B cell (primary cell): ENCODE results near the gene TULP3. TPM values are rescaled to one million over a fixed set of nuclear protein-coding genes. Genes with fewer than 3 reads are reported as not detected.
A peak's percentile ranks its signal among the peaks of the same experiment; 100 is the strongest.

ENCODE experiments used
- ATAC-seq: fragments of 200-7000 bp; cut with Tn5 transposase; one replicate; pipeline ENCODE4 v1.10.0; 2021; ENCODE audit warnings: low read depth, mild to moderate bottlenecking, moderate number of reproducible peaks, moderate library complexity
- CTCF ChIA-PET: fragments of 350-600 bp; sonication (Branson Sonifier 250); formaldehyde crosslinking; loops from one replicate; lab custom pipeline; 2021; ENCODE audit warnings: antibody characterized with exemption, inconsistent platforms; lab: Charles Lee
- POLR2A ChIA-PET: fragments of 350-600 bp; sonication (Branson Sonifier 250); formaldehyde crosslinking; loops from one replicate; lab custom pipeline; 2021; ENCODE audit warnings: antibody characterized with exemption; lab: Charles Lee
- DNase-seq: peaks from one replicate; pipeline ENCODE4 v3.0.0; 2013
- H2AFZ ChIP-seq: 2 replicates; pipeline ENCODE4 v1.6.1; 2012; ENCODE audit warnings: mild to moderate bottlenecking, low read depth, low read length; ENCODE audit not compliant: insufficient read depth, poor library complexity, severe bottlenecking
- H3K27ac ChIP-seq, 2 donors: 1 replicate in 1 of 2; 2 replicates in 1 of 2; pipeline ENCODE4 v1.5.1; 2012 to 2013; ENCODE audit warnings: low read length in 2 of 2, mild to moderate bottlenecking in 2 of 2, moderate library complexity in 1 of 2
- H3K27me3 ChIP-seq, 4 experiments: fragments of 200-600 bp in 1 of 4; sonication (generic) in 1 of 4; replicated peaks in 1 of 4; 1 replicate in 2 of 4; 2 replicates in 2 of 4; pipeline versions ENCODE4 v1.6.1 to v1.7.0; 2013 to 2016; ENCODE audit warnings: low read length in 3 of 4, mild to moderate bottlenecking in 2 of 4, mixed read lengths in 1 of 4, moderate library complexity in 1 of 4; ENCODE audit not compliant: insufficient read depth in 4 of 4, control insufficient read depth in 3 of 4; ENCODE audit errors: control extremely low read depth in 1 of 4
- H3K36me3 ChIP-seq, 2 experiments: replicated peaks in 1 of 2; 1 replicate in 1 of 2; 2 replicates in 1 of 2; pipeline versions ENCODE4 v1.6.1 to v1.7.1; 2013; ENCODE audit warnings: low read length in 1 of 2; ENCODE audit not compliant: insufficient read depth in 2 of 2, control insufficient read depth in 1 of 2; ENCODE audit errors: control extremely low read depth in 1 of 2, extremely low read depth in 1 of 2
- H3K4me1 ChIP-seq, 2 donors: fragments of 200-600 bp in 1 of 2; sonication (generic) in 1 of 2; 1 replicate in 1 of 2; 2 replicates in 1 of 2; pipeline versions ENCODE4 v1.5.1 to v1.6.1; 2013 to 2017; ENCODE audit warnings: low read length in 2 of 2; ENCODE audit not compliant: control insufficient read depth in 2 of 2, insufficient read depth in 2 of 2
- H3K4me2 ChIP-seq: replicated peaks from 2 replicates; pipeline ENCODE3; 2012; ENCODE audit warnings: mild to moderate bottlenecking, low read depth, low read length; ENCODE audit not compliant: poor library complexity, severe bottlenecking
- H3K4me3 ChIP-seq, 5 experiments: fragments of 200-600 bp in 1 of 5; sonication (generic) in 1 of 5; 1 replicate in 3 of 5; 2 replicates in 2 of 5; pipeline versions ENCODE4 v1.5.1 to v1.7.0; 2011 to 2016; ENCODE audit warnings: low read length in 4 of 5, mild to moderate bottlenecking in 4 of 5, low read depth in 2 of 5, control low read depth in 1 of 5, moderate library complexity in 1 of 5; ENCODE audit not compliant: insufficient read depth in 1 of 5; ENCODE audit errors: control extremely low read depth in 1 of 5, extremely low read depth in 1 of 5
- H3K79me2 ChIP-seq: fragments of 200-600 bp; sonication (generic); one replicate; pipeline ENCODE4 v1.6.0; 2016; ENCODE audit warnings: low read length; ENCODE audit not compliant: control insufficient read depth, insufficient read depth
- H3K9ac ChIP-seq: fragments of 200-600 bp; sonication (generic); 2 replicates; pipeline ENCODE4 v1.6.1; 2017; ENCODE audit warnings: mild to moderate bottlenecking, low read length, moderate library complexity
- H3K9me3 ChIP-seq, 3 donors: one replicate each; pipeline versions ENCODE4 v1.6.1 to v1.7.1; 2013; ENCODE audit warnings: low read length in 2 of 3; ENCODE audit not compliant: control insufficient read depth in 2 of 3, insufficient read depth in 1 of 3; ENCODE audit errors: control extremely low read depth in 1 of 3
- H4K20me1 ChIP-seq: 2 replicates; pipeline ENCODE4 v1.6.0; 2012; ENCODE audit warnings: mild to moderate bottlenecking, low read length; ENCODE audit not compliant: insufficient read depth, control insufficient read depth, poor library complexity, severe bottlenecking
- H3K27ac Mint-ChIP-seq: one replicate; pipeline ENCODE4 v1.8.0; 2021; ENCODE audit warnings: mixed read lengths
- H3K27me3 Mint-ChIP-seq: one replicate; pipeline ENCODE4 v1.8.0; 2021; ENCODE audit warnings: mixed read lengths
- H3K4me1 Mint-ChIP-seq: one replicate; pipeline ENCODE4 v1.8.0; 2021; ENCODE audit warnings: mixed read lengths
- H3K4me3 Mint-ChIP-seq: one replicate; pipeline ENCODE4 v1.8.0; 2021; ENCODE audit warnings: mixed read lengths
- H3K9me3 Mint-ChIP-seq: one replicate; pipeline ENCODE4 v1.8.0; 2022; ENCODE audit warnings: mixed read lengths; ENCODE audit not compliant: insufficient read depth
- CTCF ChIP-seq: fragments of 200-600 bp; IDR thresholded peaks from one replicate; pipeline ENCODE4 v1.8.0; 2022; ENCODE audit warnings: antibody characterized with exemption, mild to moderate bottlenecking
- EZH2 ChIP-seq: IDR thresholded peaks from 2 replicates; pipeline ENCODE4 v1.6.1; 2012; ENCODE audit warnings: borderline replicate concordance, low read depth, mild to moderate bottlenecking, moderate library complexity, low read length; ENCODE audit not compliant: insufficient read depth, poor library complexity, severe bottlenecking
- WGBS: methylation state at CpG from one replicate; pipeline ENCODE4 v1.1.5; 2013; ENCODE audit warnings: missing lambda C conversion rate; ENCODE audit not compliant: insufficient coverage; 5-methylcytosine and 5-hydroxymethylcytosine counted together
- intact Hi-C: fragments of 100-400 bp; cut with micrococcal nuclease; formaldehyde crosslinking; loops from one replicate; pipeline ENCODE4 v1.10.0; 2022
- polyA plus RNA-seq: library from polyadenylated mRNA; depleted of rRNA; stranded (reverse); fragments of >200 nt; gene quantifications from 2 replicates; pipeline ENCODE4 v1.2.3, GENCODE V29; 2012
- total RNA-seq, 2 donors: library from RNA; stranded (reverse); fragments of 120-200 nt in 1 of 2; gene quantifications; 1 replicate in 1 of 2; 2 replicates in 1 of 2; pipeline versions ENCODE4 v1.2.3 to v1.2.4, GENCODE V29; 2013 to 2022

Gene TULP3
- total and polyA plus RNA-seq, 2 donors (not counting 1 experiment from before 2014, with no cell fraction given), result 8.3 to 9.2 TPM

- Histone ChIP-seq H3K4me2 (peak within 1 kb of the TSS; percentile 98), H3K4me1 (peaks cover 17 to 23% of the 10 kb centered on the region in 2 donors), H3K27me3 (no peaks in the 10 kb centered on the region), H3K79me2 (peaks cover 56% of the 10 kb centered on the region), H3K27ac (peak within 1 kb of the TSS; percentile 90 to 91), H3K4me3 (peak within 1 kb of the TSS; percentile 81 to 98 (median 88)), H2AFZ (peak within 1 kb of the TSS; percentile 86), H4K20me1 (no peaks in the 10 kb centered on the region), H3K9me3 (no peaks in the 10 kb centered on the region), H3K36me3 (no peaks in the 10 kb centered on the region), H3K9ac (peak within 1 kb of the TSS; percentile 90)
- H3K27ac Mint-ChIP-seq, result peak within 1 kb of the TSS; percentile 96
- POLR2A ChIA-PET, result interaction anchor here (0.7 to 1.0 kb wide), 3 partner anchors 13 to 61 kb away, joined by 4 to 7 read pairs (median 6); partner anchors contain the start of gene TULP3
- H3K4me3 Mint-ChIP-seq, result peak within 1 kb of the TSS; percentile 97
- ATAC-seq (peak; percentile 79), DNase-seq (peak; percentile 90)
- intact Hi-C loops, result loop anchor here (1.0 to 5.0 kb wide), 2 partner anchors 13 to 80 kb away; partner anchors contain the start of gene TULP3
- CTCF ChIA-PET, result interaction anchor here (1.0 to 1.3 kb wide), 2 partner anchors 11 to 166 kb away, joined by 3 read pairs; no protein-coding TSS in a partner anchor
- no peaks in the 10 kb centered on the region for H3K9me3 Mint-ChIP-seq
- peaks cover 30% of the 10 kb centered on the region for H3K4me1 Mint-ChIP-seq
- TF ChIP-seq EZH2 (no peak), CTCF (no peak)
- WGBS, result under 1% methylated on average over 66 of the region's 70 CpGs
- no peaks in the 10 kb centered on the region for H3K27me3 Mint-ChIP-seq
Measured at GRCh38 chr12:2877047-2877952, 13.4 kb upstream of the TULP3 start, which contains the start of the genes FOXM1 and RHNO1. Gene FOXM1 (minus strand): TSS chr12:2877174. CDS start chr12:2874478, 2,696 bp downstream. Gene RHNO1 (plus strand): TSS chr12:2877223. CDS start chr12:2885367, 8,144 bp downstream.
